D721Med (cell line): ENCODE data around the gene NAGK.

Experiments used
- DNase-seq: peaks from one replicate; pipeline ENCODE4 v3.0.0; 2011; ENCODE audit warnings: low spot score; ENCODE audit not compliant: insufficient read length
- FAIRE-seq: peaks from 2 replicates; lab custom pipeline; 2011; peaks lifted over from hg19 to GRCh38; lab: Jason Lieb, UNC
- CTCF ChIP-seq: IDR thresholded peaks from 2 replicates; pipeline ENCODE4 v1.5.1; 2012; ENCODE audit warnings: mild to moderate bottlenecking, control low read depth; ENCODE audit not compliant: insufficient read depth; ENCODE audit errors: missing control alignments

Gene NAGK

GRCh38 chr2:71064754-71065621, 3.5 kb upstream of the NAGK start:
- no peak for FAIRE-seq
- no peak for DNase-seq
- no peak for TF ChIP-seq CTCF

- no peak for FAIRE-seq
Observed at GRCh38 chr2:71066856-71067255, 1.6 kb upstream of the NAGK start.

GRCh38 chr2:71067567-71068217, 756 bp upstream of the NAGK start:
- no peak for TF ChIP-seq CTCF
- FAIRE-seq = no peak
- no peak for DNase-seq

More at GRCh38 chr2:71066856-71067255, 1.6 kb upstream of the NAGK start:
- DNase-seq = no peak
- no peak for TF ChIP-seq CTCF

GRCh38 chr2:71069376-71069775, 928 bp downstream of the NAGK start:
- FAIRE-seq = no peak
- TF ChIP-seq CTCF = no peak

GRCh38 chr2:71070294-71071093, 2.0 kb downstream of the NAGK start:
- TF ChIP-seq CTCF = no peak
- DNase-seq = no peak
- no peak for FAIRE-seq

More at GRCh38 chr2:71069376-71069775, 928 bp downstream of the NAGK start:
- DNase-seq = no peak

- no peak for FAIRE-seq
- no peak for DNase-seq
- TF ChIP-seq CTCF = no peak
Observed at GRCh38 chr2:71071681-71072398, 3.4 kb downstream of the NAGK start.
